OCI-LY3 (cell line): ENCODE results near the gene HMGN1.

Experiments used
- H2AFZ ChIP-seq: fragments of 200-600, 300-600 bp; shearing (Covaris generic); 2 replicates; pipeline ENCODE4 v1.6.0; 2014; ENCODE audit warnings: antibody characterized with exemption, low read depth, low read length
- H3K27ac ChIP-seq: fragments of 200-600, 300-600 bp; sonication (generic); 2 replicates; pipeline ENCODE4 v1.5.1; 2014; ENCODE audit warnings: mild to moderate bottlenecking, low read length, moderate library complexity, mixed read lengths
- H3K27me3 ChIP-seq: fragments of 200-600, 300-600 bp; sonication (generic); 2 replicates; pipeline ENCODE4 v1.6.1; 2014; ENCODE audit warnings: low read depth, low read length, mixed read lengths
- H3K36me3 ChIP-seq: fragments of 200-600, 300-600 bp; sonication (generic); replicated peaks from 2 replicates; pipeline ENCODE3; 2014; ENCODE audit warnings: low read depth, low read length, mixed read lengths
- H3K4me1 ChIP-seq: fragments of 300-600, 200-600 bp; sonication (generic); 2 replicates; pipeline ENCODE4 v1.6.1; 2014; ENCODE audit warnings: low read length, mixed read lengths
- H3K4me2 ChIP-seq: fragments of 200-600, 300-600 bp; sonication (generic); 2 replicates; pipeline ENCODE4 v1.6.1; 2014; ENCODE audit warnings: low read length, mixed read lengths
- H3K4me3 ChIP-seq: fragments of 300-600, 200-600 bp; sonication (generic); 2 replicates; pipeline ENCODE4 v1.5.1; 2014; ENCODE audit warnings: antibody characterized with exemption, mild to moderate bottlenecking, low read length, moderate library complexity
- H3K79me2 ChIP-seq: fragments of 300-600, 200-600 bp; shearing (Covaris generic); 2 replicates; pipeline ENCODE4 v1.6.1; 2014; ENCODE audit warnings: mild to moderate bottlenecking, low read length, mixed read lengths
- H3K9ac ChIP-seq: fragments of 300-600, 200-600 bp; shearing (Covaris generic); 2 replicates; pipeline ENCODE4 v1.6.0; 2014; ENCODE audit warnings: mild to moderate bottlenecking, low read length, moderate library complexity
- H3K9me3 ChIP-seq: fragments of 200-600, 300-600 bp; shearing (Covaris generic); 2 replicates; pipeline ENCODE4 v1.6.1; 2014; ENCODE audit warnings: low read length, mixed read lengths; ENCODE audit not compliant: insufficient read depth
- H4K20me1 ChIP-seq: fragments of 200-600, 300-600 bp; sonication (generic); 2 replicates; pipeline ENCODE4 v1.6.1; 2016; ENCODE audit warnings: low read length, mixed read lengths; ENCODE audit not compliant: insufficient read depth
- EZH2phosphoT487 ChIP-seq: fragments of 200-600 bp; shearing (Covaris generic); IDR thresholded peaks from 2 replicates; pipeline ENCODE4 v1.6.1; 2018; ENCODE audit warnings: antibody characterized with exemption, mixed run types, low read depth
- TF ChIP-seq, protein P1 (sequence below): fragments of 200-600, 300-600 bp; sonication (generic); IDR thresholded peaks from 2 replicates; pipeline ENCODE4 v1.5.1; 2014; ENCODE audit warnings: antibody characterized with exemption, low read length, low read depth

The HMGN1 gene

DNA sequence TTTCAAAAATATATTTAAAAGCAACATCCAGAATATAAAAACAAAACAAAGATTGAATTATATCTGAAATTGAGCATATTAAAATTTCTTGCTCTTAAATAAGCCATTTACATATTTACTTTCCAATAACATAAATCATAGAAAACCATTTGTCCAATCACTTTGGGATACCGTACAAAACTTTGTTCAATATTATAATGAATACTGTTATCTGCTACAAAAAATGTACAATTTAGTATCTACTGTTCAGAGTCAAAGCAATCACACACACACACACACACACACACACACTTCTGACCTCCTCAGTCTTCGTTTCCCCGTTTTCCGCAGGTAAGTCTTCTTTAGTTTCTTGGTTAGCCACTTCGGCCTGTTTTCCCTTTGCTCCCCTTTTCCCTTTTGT lies 4.0 kb downstream of the HMGN1 start:
- Histone ChIP-seq H2AFZ (no peak overlapping the region), H4K20me1 (peaks cover 22% of the 10 kb centered on the region), H3K4me3 (no peak overlapping the region), H3K4me1 (peaks cover 16% of the 10 kb centered on the region), H3K9me3 (no peaks in the 10 kb centered on the region), H3K79me2 (peaks cover 37% of the 10 kb centered on the region), H3K9ac (no peak overlapping the region), H3K4me2 (no peak overlapping the region), H3K27me3 (no peaks in the 10 kb centered on the region), H3K36me3 (peaks cover 46% of the 10 kb centered on the region), H3K27ac (no peak overlapping the region)
- TF ChIP-seq, protein P1, sequence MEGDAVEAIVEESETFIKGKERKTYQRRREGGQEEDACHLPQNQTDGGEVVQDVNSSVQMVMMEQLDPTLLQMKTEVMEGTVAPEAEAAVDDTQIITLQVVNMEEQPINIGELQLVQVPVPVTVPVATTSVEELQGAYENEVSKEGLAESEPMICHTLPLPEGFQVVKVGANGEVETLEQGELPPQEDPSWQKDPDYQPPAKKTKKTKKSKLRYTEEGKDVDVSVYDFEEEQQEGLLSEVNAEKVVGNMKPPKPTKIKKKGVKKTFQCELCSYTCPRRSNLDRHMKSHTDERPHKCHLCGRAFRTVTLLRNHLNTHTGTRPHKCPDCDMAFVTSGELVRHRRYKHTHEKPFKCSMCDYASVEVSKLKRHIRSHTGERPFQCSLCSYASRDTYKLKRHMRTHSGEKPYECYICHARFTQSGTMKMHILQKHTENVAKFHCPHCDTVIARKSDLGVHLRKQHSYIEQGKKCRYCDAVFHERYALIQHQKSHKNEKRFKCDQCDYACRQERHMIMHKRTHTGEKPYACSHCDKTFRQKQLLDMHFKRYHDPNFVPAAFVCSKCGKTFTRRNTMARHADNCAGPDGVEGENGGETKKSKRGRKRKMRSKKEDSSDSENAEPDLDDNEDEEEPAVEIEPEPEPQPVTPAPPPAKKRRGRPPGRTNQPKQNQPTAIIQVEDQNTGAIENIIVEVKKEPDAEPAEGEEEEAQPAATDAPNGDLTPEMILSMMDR: no peak
- no peak for TF ChIP-seq EZH2phosphoT487

DNA sequence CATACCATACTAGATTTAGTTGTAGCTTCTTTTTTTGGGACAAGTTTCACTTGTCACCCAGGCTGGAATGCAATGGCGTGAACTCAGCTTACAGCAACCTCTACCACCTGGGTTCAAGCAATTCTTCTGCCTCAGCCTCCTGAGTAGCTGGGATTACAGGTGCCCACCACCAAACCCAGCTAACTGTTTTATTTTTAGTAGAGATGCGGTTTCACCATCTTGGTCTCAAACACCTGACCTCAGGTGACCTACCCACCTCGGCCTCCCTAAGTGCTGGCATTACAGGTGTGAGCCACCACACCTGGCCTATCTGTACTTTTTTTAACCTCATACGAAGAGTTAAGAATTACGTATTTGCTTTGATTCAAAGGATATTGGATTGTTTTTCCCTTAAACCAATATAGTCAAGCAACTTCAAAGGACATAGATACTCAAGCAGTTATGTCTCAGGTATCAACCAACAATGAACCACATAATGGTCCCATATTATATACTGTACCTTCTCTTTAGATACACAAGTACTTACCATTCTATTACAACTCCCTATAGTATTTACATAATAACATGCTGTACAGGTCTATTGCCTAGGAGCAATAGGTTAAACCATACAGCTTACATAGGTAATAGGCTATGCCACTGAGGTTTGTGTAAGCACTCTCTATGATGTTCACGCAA lies 7.5 kb downstream of the HMGN1 start:
- Histone ChIP-seq H3K4me1 (peaks cover 4% of the 10 kb centered on the region), H3K27me3 (no peaks in the 10 kb centered on the region), H3K27ac (no peak overlapping the region), H3K4me3 (no peak overlapping the region), H3K79me2 (peaks cover 15% of the 10 kb centered on the region), H3K9me3 (no peaks in the 10 kb centered on the region), H4K20me1 (peaks cover 12% of the 10 kb centered on the region), H3K36me3 (peaks cover 32% of the 10 kb centered on the region), H3K4me2 (no peak overlapping the region), H2AFZ (no peak overlapping the region), H3K9ac (no peak overlapping the region)
- TF ChIP-seq EZH2phosphoT487: no peak
- TF ChIP-seq, protein P1: no peak

DNA sequence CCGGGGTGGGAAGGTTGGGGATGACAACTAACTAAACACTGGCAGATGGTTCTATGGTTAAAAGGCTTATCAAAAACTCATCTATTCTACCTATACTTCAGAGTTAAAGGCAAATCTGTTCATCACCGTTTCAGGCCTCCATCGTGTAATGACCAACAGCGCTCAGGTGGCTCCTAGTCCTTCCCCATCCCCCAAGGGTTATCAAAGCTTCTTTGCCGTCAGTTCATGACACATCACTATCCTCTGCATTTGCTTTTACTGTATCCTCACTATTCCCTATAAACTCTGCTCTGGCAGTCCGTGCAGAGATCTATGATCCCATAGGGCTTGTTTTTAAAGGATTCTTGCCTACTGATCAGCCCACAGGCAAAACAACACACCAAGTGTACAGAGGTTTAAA lies 8.2 kb downstream of the HMGN1 start:
- Histone ChIP-seq H3K9ac (no peak overlapping the region), H3K4me3 (no peak overlapping the region), H3K4me2 (no peak overlapping the region), H3K9me3 (no peaks in the 10 kb centered on the region), H4K20me1 (peaks cover 5% of the 10 kb centered on the region), H3K4me1 (no peaks in the 10 kb centered on the region), H3K27me3 (no peaks in the 10 kb centered on the region), H3K27ac (no peak overlapping the region), H2AFZ (no peak overlapping the region), H3K79me2 (peaks cover 8% of the 10 kb centered on the region), H3K36me3 (peaks cover 25% of the 10 kb centered on the region)
- TF ChIP-seq, protein P1: no peak
- TF ChIP-seq EZH2phosphoT487: no peak

DNA sequence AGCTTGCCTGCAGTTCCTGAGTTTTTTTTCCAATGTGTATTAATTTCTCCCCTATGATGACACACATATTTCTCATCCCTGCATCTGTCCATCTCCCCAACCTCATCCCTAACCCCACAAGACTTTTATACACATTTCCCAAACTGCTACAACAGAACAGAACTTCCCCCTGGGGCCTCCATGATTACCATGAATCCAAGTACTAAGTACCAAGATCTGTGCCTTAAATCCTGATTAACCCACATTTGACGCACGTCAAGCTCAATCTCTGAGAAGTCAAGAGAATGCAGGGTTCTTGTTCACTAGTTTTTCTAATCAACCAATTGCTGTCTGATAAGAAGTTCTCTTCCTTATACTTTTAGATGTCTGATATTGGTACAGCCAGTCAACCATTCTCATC lies 9.7 kb downstream of the HMGN1 start:
- Histone ChIP-seq H3K9me3 (no peaks in the 10 kb centered on the region), H3K4me3 (no peak overlapping the region), H3K36me3 (peaks cover 13% of the 10 kb centered on the region), H3K27ac (no peak overlapping the region), H3K27me3 (no peaks in the 10 kb centered on the region), H3K79me2 (no peaks in the 10 kb centered on the region), H3K4me2 (no peak overlapping the region), H4K20me1 (no peaks in the 10 kb centered on the region), H3K9ac (no peak overlapping the region), H2AFZ (no peak overlapping the region), H3K4me1 (no peaks in the 10 kb centered on the region)
- TF ChIP-seq, protein P1: no peak
- no peak for TF ChIP-seq EZH2phosphoT487
